Hepatocyte (in vitro differentiated cells): Measurements from ENCODE around the gene RBCK1. TPM values are rescaled to one million over a fixed set of nuclear protein-coding genes. Genes with fewer than 3 reads are reported as not detected.

Source experiments
- DNase-seq: peaks from one replicate; pipeline ENCODE4 v3.0.0-alpha.2; 2016; ENCODE audit warnings: low spot score
- H2AFZ ChIP-seq: fragments of 200-600 bp; sonication (generic); 2 replicates; pipeline ENCODE4 v1.6.0; 2016; ENCODE audit warnings: antibody characterized with exemption, mild to moderate bottlenecking
- H3K27ac ChIP-seq: fragments of 200-600 bp; sonication (generic); 2 replicates; pipeline ENCODE4 v1.5.1; 2016; ENCODE audit warnings: mild to moderate bottlenecking
- H3K27me3 ChIP-seq: fragments of 200-600 bp; sonication (generic); 2 replicates; pipeline ENCODE4 v1.6.1; 2016
- H3K36me3 ChIP-seq: fragments of 200-600 bp; sonication (generic); replicated peaks from 2 replicates; pipeline ENCODE4 v1.5.1; 2016; ENCODE audit warnings: low read depth; ENCODE audit not compliant: insufficient read depth
- H3K4me1 ChIP-seq: fragments of 200-600 bp; sonication (generic); 2 replicates; pipeline ENCODE4 v1.5.1; 2016; ENCODE audit warnings: mild to moderate bottlenecking, moderate library complexity; ENCODE audit not compliant: insufficient read depth
- H3K4me2 ChIP-seq: fragments of 200-600 bp; sonication (generic); 2 replicates; pipeline ENCODE4 v1.6.0; 2016
- H3K4me3 ChIP-seq: fragments of 200-600 bp; sonication (generic); 2 replicates; pipeline ENCODE4 v1.5.1; 2016; ENCODE audit warnings: mild to moderate bottlenecking
- H3K79me2 ChIP-seq: fragments of 200-600 bp; sonication (generic); 2 replicates; pipeline ENCODE4 v1.6.0; 2017; ENCODE audit warnings: mild to moderate bottlenecking
- H3K9me2 ChIP-seq: fragments of 200-600 bp; sonication (generic); replicated peaks from 2 replicates; pipeline ENCODE4 v1.6.0; 2017; ENCODE audit warnings: mild to moderate bottlenecking; ENCODE audit not compliant: insufficient read depth
- H3K9me3 ChIP-seq: fragments of 200-600 bp; sonication (generic); 2 replicates; pipeline ENCODE4 v1.5.1; 2016; ENCODE audit warnings: low read depth, mild to moderate bottlenecking
- H4K20me1 ChIP-seq: fragments of 200-600 bp; sonication (generic); 2 replicates; pipeline ENCODE4 v1.6.0; 2016; ENCODE audit warnings: mild to moderate bottlenecking; ENCODE audit not compliant: insufficient read depth, poor library complexity, severe bottlenecking
- EZH2 ChIP-seq: fragments of 200-600 bp; sonication (generic); IDR thresholded peaks from 2 replicates; pipeline ENCODE4 v1.6.1; 2016; ENCODE audit warnings: antibody characterized with exemption, mild to moderate bottlenecking, borderline replicate concordance
- EZH2phosphoT487 ChIP-seq: fragments of 200-600 bp; sonication (generic); IDR thresholded peaks from one replicate; pipeline ENCODE4 v1.6.1; 2018; ENCODE audit warnings: antibody characterized with exemption, mild to moderate bottlenecking, low read depth, moderate library complexity; ENCODE audit not compliant: unreplicated experiment, severe bottlenecking
- WGBS: methylation state at CpG from one replicate; pipeline ENCODE4 v1.1.6; 2016; ENCODE audit warnings: low lambda C conversion rate; ENCODE audit errors: missing lambda C conversion rate; 5-methylcytosine and 5-hydroxymethylcytosine counted together
- polyA plus RNA-seq: library from polyadenylated mRNA; unstranded; fragments of >200 nt; fragmentation: Nextera tagmentation; extraction: Ambion mirVana; gene quantifications from 2 replicates; pipeline ENCODE4 v1.2.1, GENCODE V29; 2016
- total RNA-seq: library from RNA; depleted of rRNA; stranded (reverse); fragments of >200 nt; gene quantifications from 2 replicates; pipeline ENCODE4 v1.2.3, GENCODE V29; 2014
- TF ChIP-seq, protein P1 (sequence below): fragments of 200-600 bp; sonication (generic); IDR thresholded peaks from 2 replicates; pipeline ENCODE4 v1.5.1; 2016; ENCODE audit warnings: antibody characterized with exemption, mild to moderate bottlenecking; ENCODE audit not compliant: poor library complexity

Gene RBCK1
- total and polyA plus RNA-seq, 2 experiments from 2014 or later = 76.4 to 80.8 TPM

GRCh38 chr20:417801-418342, 9.8 kb downstream of the RBCK1 start:
- Histone ChIP-seq H2AFZ (no peak overlapping the region), H3K27me3 (no peaks in the 10 kb centered on the region), H3K4me1 (no peaks in the 10 kb centered on the region), H3K36me3 (no peaks in the 10 kb centered on the region), H3K79me2 (peaks cover 26% of the 10 kb centered on the region), H3K4me3 (no peak overlapping the region), H4K20me1 (no peaks in the 10 kb centered on the region), H3K9me2 (no peaks in the 10 kb centered on the region), H3K27ac (no peak overlapping the region), H3K4me2 (no peak overlapping the region), H3K9me3 (no peaks in the 10 kb centered on the region)
- DNase-seq = no peak
- WGBS = 95% methylated on average over 12 of the region's 12 CpGs
- TF ChIP-seq, protein P1, sequence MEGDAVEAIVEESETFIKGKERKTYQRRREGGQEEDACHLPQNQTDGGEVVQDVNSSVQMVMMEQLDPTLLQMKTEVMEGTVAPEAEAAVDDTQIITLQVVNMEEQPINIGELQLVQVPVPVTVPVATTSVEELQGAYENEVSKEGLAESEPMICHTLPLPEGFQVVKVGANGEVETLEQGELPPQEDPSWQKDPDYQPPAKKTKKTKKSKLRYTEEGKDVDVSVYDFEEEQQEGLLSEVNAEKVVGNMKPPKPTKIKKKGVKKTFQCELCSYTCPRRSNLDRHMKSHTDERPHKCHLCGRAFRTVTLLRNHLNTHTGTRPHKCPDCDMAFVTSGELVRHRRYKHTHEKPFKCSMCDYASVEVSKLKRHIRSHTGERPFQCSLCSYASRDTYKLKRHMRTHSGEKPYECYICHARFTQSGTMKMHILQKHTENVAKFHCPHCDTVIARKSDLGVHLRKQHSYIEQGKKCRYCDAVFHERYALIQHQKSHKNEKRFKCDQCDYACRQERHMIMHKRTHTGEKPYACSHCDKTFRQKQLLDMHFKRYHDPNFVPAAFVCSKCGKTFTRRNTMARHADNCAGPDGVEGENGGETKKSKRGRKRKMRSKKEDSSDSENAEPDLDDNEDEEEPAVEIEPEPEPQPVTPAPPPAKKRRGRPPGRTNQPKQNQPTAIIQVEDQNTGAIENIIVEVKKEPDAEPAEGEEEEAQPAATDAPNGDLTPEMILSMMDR = no peak
- TF ChIP-seq EZH2phosphoT487 = no peak
- no peak for TF ChIP-seq EZH2

DNA sequence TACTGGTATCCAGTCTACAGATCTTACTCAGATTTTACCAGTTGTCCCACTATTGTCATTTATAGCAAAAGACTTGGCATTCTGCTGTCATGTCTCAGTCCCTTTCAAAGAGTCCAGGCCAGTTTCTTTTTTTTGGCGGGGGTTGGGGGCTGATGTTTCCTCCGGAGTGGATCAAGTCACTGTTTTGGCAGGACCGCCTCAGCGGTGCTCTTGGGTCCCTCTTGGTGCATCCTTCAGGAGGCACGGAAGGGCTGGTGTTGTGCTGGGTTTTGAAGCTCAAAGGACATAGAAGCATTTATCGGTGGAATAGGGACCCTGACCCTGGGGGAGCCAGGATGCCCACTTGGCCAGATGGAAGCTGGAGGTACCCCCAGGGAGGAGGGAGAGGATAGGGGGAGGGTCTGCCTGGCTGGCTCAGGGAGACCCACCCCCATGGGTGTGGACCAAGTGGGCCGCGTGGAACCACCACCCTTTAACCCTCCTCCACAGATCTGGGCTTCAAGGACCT, 10.8 kb downstream of the RBCK1 start:
- WGBS = 93% methylated on average over 8 of the region's 8 CpGs
- Histone ChIP-seq H3K9me2 (no peaks in the 10 kb centered on the region), H3K79me2 (peaks cover 15% of the 10 kb centered on the region), H3K36me3 (no peaks in the 10 kb centered on the region), H3K4me1 (no peaks in the 10 kb centered on the region), H2AFZ (no peak overlapping the region), H3K9me3 (no peaks in the 10 kb centered on the region), H3K4me3 (no peak overlapping the region), H3K27me3 (no peaks in the 10 kb centered on the region), H3K27ac (no peak overlapping the region), H3K4me2 (no peak overlapping the region), H4K20me1 (no peaks in the 10 kb centered on the region)
- no peak for TF ChIP-seq EZH2
- DNase-seq = no peak

DNA sequence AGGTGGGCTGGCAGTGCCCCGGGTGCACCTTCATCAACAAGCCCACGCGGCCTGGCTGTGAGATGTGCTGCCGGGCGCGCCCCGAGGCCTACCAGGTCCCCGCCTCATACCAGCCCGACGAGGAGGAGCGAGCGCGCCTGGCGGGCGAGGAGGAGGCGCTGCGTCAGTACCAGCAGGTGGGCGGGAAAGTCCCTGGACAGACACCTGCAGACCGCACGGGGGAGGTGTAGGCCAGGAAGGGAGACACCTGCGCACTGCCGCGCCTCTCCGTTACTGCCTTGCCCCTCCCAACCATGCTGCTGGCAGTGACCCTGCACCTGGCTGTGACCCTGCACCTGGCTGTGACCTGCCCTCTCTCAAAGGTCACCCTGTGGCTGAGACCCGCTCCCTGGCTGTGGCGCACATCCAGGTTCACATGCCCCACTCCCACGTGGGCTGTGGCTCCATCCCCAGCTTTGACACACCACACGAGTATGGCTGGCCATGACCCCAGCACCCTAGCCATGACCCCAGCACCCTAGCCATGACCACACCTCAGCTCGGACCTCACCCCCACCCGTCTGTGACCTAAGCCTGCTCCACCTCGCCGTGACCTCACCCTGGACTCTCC, 11.6 kb downstream of the RBCK1 start:
- Histone ChIP-seq H2AFZ (no peak overlapping the region), H3K4me2 (no peak overlapping the region), H4K20me1 (no peaks in the 10 kb centered on the region), H3K9me2 (no peaks in the 10 kb centered on the region), H3K79me2 (peaks cover 10% of the 10 kb centered on the region), H3K4me3 (no peak overlapping the region), H3K9me3 (no peaks in the 10 kb centered on the region), H3K27ac (no peak overlapping the region), H3K4me1 (no peaks in the 10 kb centered on the region), H3K27me3 (no peaks in the 10 kb centered on the region), H3K36me3 (no peaks in the 10 kb centered on the region)
- WGBS = 97% methylated on average over 29 of the region's 32 CpGs
- TF ChIP-seq, protein P1 = no peak
- no peak for TF ChIP-seq EZH2phosphoT487
- no peak for TF ChIP-seq EZH2
- no peak for DNase-seq

DNA sequence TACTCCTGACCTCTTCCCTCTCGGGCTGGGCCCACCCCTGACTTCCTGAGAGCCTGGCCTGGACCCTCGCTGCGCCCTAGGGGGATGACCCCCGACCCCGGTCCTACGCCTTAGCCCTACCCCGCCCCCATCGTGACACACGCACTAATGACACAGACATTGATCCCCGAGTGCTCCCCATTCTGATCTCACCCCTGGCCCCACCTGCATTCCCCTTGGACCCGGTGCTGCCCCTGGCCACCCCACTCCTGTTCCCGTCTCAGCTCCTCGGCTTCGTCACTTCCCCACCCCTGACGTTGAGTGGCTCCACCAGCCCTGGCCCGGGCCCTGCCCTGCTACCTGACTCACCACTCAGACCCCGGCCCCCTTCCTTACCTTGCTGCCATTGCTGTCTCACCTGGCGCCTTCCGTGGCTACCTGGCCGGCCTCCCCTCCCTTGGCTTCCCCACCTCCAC, 12.1 kb downstream of the RBCK1 start:
- no peak overlapping the region for H3K4me2 ChIP-seq
- H3K9me3 ChIP-seq = no peaks in the 10 kb centered on the region
- H3K36me3 ChIP-seq = no peaks in the 10 kb centered on the region
- no peak for DNase-seq
- no peaks in the 10 kb centered on the region for H4K20me1 ChIP-seq
- H3K27me3 ChIP-seq = no peaks in the 10 kb centered on the region
- no peak overlapping the region for H3K4me3 ChIP-seq
- TF ChIP-seq EZH2 = no peak
- TF ChIP-seq, protein P1 = no peak
- TF ChIP-seq EZH2phosphoT487 = no peak
- H2AFZ ChIP-seq = no peak overlapping the region
- H3K79me2 ChIP-seq = peaks cover 6% of the 10 kb centered on the region
- WGBS = 96% methylated on average over 10 of the region's 20 CpGs
- no peak overlapping the region for H3K27ac ChIP-seq
- H3K4me1 ChIP-seq = no peaks in the 10 kb centered on the region
- no peaks in the 10 kb centered on the region for H3K9me2 ChIP-seq
